IMR-90 (cell line): ENCODE results near the gene SLC44A2. TPM values are rescaled to one million over a fixed set of nuclear protein-coding genes. Genes with fewer than 3 reads are reported as not detected.

Experiments used
- ATAC-seq: fragments of 200-7000 bp; cut with Tn5 transposase; 2 replicates; pipeline ENCODE4 v1.9.1; 2020; ENCODE audit warnings: low read depth, mild to moderate bottlenecking, moderate library complexity
- BruUV-seq: library from RNA; stranded (reverse); fragments of 400-500 nt; replicated peaks from 2 replicates; lab custom pipeline; 2021; lab: Mats Ljungman, UMichigan
- CTCF ChIA-PET: fragments of 300-600 bp; formaldehyde crosslinking; extraction: SDS; loops from one replicate; lab custom pipeline; 2021; ENCODE audit warnings: antibody characterized with exemption; lab: Yijun Ruan, JAX
- POLR2A ChIA-PET: fragments of 300-600 bp; sonication (Branson Sonifier 250); formaldehyde crosslinking; loops from one replicate; lab custom pipeline; 2022; ENCODE audit warnings: antibody characterized with exemption; ENCODE audit not compliant: unreplicated experiment; lab: Charles Lee
- DNase-seq: peaks from one replicate; pipeline ENCODE4 v3.0.0; 2013
- H2AFZ ChIP-seq: replicated peaks from 2 replicates; pipeline ENCODE3; 2013; ENCODE audit warnings: low read length, mild to moderate bottlenecking; ENCODE audit not compliant: poor library complexity
- H2AK5ac ChIP-seq: 2 replicates; pipeline ENCODE4 v1.6.1; 2013; ENCODE audit warnings: low read depth, low read length, inconsistent platforms
- H2AK9ac ChIP-seq: replicated peaks from 2 replicates; pipeline ENCODE3; 2013; ENCODE audit warnings: mild to moderate bottlenecking, low read depth, low read length, moderate library complexity; ENCODE audit not compliant: poor library complexity
- H2BK120ac ChIP-seq: 2 replicates; pipeline ENCODE4 v1.6.1; 2013; ENCODE audit warnings: low read depth, low read length, inconsistent platforms
- H2BK15ac ChIP-seq: 3 replicates; pipeline ENCODE4 v1.6.1; 2013; ENCODE audit warnings: low read depth, low read length, inconsistent platforms
- H2BK20ac ChIP-seq: 2 replicates; pipeline ENCODE4 v1.6.1; 2013; ENCODE audit warnings: low read depth, mild to moderate bottlenecking, inconsistent platforms, low read length, moderate library complexity
- H2BK5ac ChIP-seq: 2 replicates; pipeline ENCODE4 v1.6.1; 2013; ENCODE audit warnings: mild to moderate bottlenecking, low read depth, low read length, inconsistent platforms; ENCODE audit not compliant: poor library complexity, severe bottlenecking
- H3K14ac ChIP-seq: replicated peaks from 2 replicates; pipeline ENCODE4 v1.6.1; 2013; ENCODE audit warnings: low read depth, low read length, inconsistent platforms
- H3K18ac ChIP-seq: 2 replicates; pipeline ENCODE4 v1.6.1; 2013; ENCODE audit warnings: low read depth, low read length, control low read depth
- H3K23ac ChIP-seq: 2 replicates; pipeline ENCODE4 v1.6.1; 2013; ENCODE audit warnings: low read depth, low read length, inconsistent platforms
- H3K27ac ChIP-seq: 2 replicates; pipeline ENCODE4 v1.5.1; 2013; ENCODE audit warnings: mild to moderate bottlenecking, control low read depth, low read length; ENCODE audit not compliant: insufficient read depth
- H3K27me3 ChIP-seq: 2 replicates; pipeline ENCODE4 v1.6.1; 2013; ENCODE audit warnings: low read length; ENCODE audit not compliant: control insufficient read depth, insufficient read depth
- H3K36me3 ChIP-seq: 2 replicates; pipeline ENCODE4 v1.6.1; 2013; ENCODE audit warnings: low read length, mixed read lengths; ENCODE audit not compliant: control insufficient read depth, insufficient read depth
- H3K4ac ChIP-seq: 2 replicates; pipeline ENCODE4 v1.6.1; 2013; ENCODE audit warnings: low read depth, low read length, inconsistent platforms
- H3K4me1 ChIP-seq: 2 replicates; pipeline ENCODE4 v1.6.1; 2013; ENCODE audit warnings: low read length, mixed read lengths; ENCODE audit not compliant: control insufficient read depth, insufficient read depth
- H3K4me2 ChIP-seq: 2 replicates; pipeline ENCODE4 v1.6.1; 2013; ENCODE audit warnings: low read depth, mild to moderate bottlenecking, control low read depth, low read length, moderate library complexity
- H3K4me3 ChIP-seq: 2 replicates; pipeline ENCODE4 v1.5.1; 2013; ENCODE audit warnings: low read depth, mild to moderate bottlenecking, control low read depth, low read length, moderate library complexity; ENCODE audit not compliant: insufficient read depth
- H3K56ac ChIP-seq: 2 replicates; pipeline ENCODE4 v1.6.1; 2013; ENCODE audit warnings: low read length, inconsistent platforms; ENCODE audit not compliant: insufficient read depth; ENCODE audit errors: extremely low read depth
- H3K79me1 ChIP-seq, 2 experiments: 2 replicates each; pipeline ENCODE4 v1.6.1; 2013; ENCODE audit warnings: low read length in 2 of 2, inconsistent platforms in 1 of 2, low read depth in 1 of 2
- H3K9ac ChIP-seq: 2 replicates; pipeline ENCODE4 v1.6.1; 2013; ENCODE audit warnings: low read depth, low read length, control low read depth
- H3K9me1 ChIP-seq: 2 replicates; pipeline ENCODE4 v1.6.1; 2013; ENCODE audit warnings: low read length, inconsistent platforms; ENCODE audit not compliant: insufficient read depth
- H3K9me3 ChIP-seq: 2 replicates; pipeline ENCODE4 v1.6.1; 2013; ENCODE audit warnings: low read length; ENCODE audit not compliant: control insufficient read depth, insufficient read depth
- H4K20me1 ChIP-seq: 2 replicates; pipeline ENCODE4 v1.6.1; 2013; ENCODE audit warnings: low read length, inconsistent platforms; ENCODE audit not compliant: insufficient read depth
- H4K5ac ChIP-seq: 2 replicates; pipeline ENCODE4 v1.6.1; 2013; ENCODE audit warnings: mild to moderate bottlenecking, low read depth, low read length, control low read depth
- H4K8ac ChIP-seq, 2 experiments: 2 replicates each; pipeline ENCODE4 v1.6.1; 2013; ENCODE audit warnings: low read depth in 2 of 2, low read length in 2 of 2, control low read depth in 1 of 2, inconsistent platforms in 1 of 2
- H4K91ac ChIP-seq: 2 replicates; pipeline ENCODE4 v1.6.1; 2013; ENCODE audit warnings: low read depth, low read length, inconsistent platforms; ENCODE audit not compliant: insufficient read depth
- CTCF ChIP-seq: conservative IDR thresholded peaks from 2 replicates; pipeline ENCODE4 v1.5.1; 2012; ENCODE audit warnings: mild to moderate bottlenecking, low read depth, low read length, improper control_type of control experiment
- MAFK ChIP-seq: IDR thresholded peaks from 2 replicates; pipeline ENCODE4 v1.6.1; 2012; ENCODE audit warnings: low read depth, low read length, improper control_type of control experiment
- RAD21 ChIP-seq: IDR thresholded peaks from 2 replicates; pipeline ENCODE4 v1.6.1; 2012; ENCODE audit warnings: low read length, improper control_type of control experiment
- SMC3 ChIP-seq: fragments of 150-350 bp; IDR thresholded peaks from 2 replicates; pipeline ENCODE4 v1.6.1; 2016; ENCODE audit warnings: low read depth, mild to moderate bottlenecking, antibody characterized with exemption, low read length, moderate library complexity
- WGBS, 2 experiments: methylation state at CpG; one replicate each; pipeline versions ENCODE4 v1.1.5 to v1.1.7; 2013; ENCODE audit warnings: missing lambda C conversion rate in 2 of 2; ENCODE audit not compliant: insufficient read length in 1 of 2; ENCODE audit errors: extremely low coverage in 2 of 2; 5-methylcytosine and 5-hydroxymethylcytosine counted together
- dilution Hi-C: fragments of 300-500 bp; cut with HindIII; formaldehyde crosslinking; loops from one replicate; pipeline ENCODE4 v1.14.3; 2018; ENCODE audit warnings: low sequenced_read_pairs; ENCODE audit not compliant: unreplicated experiment
- in situ Hi-C: fragments of 300-500 bp; cut with MboI; formaldehyde crosslinking; loops from 3 replicates; pipeline ENCODE4 v1.14.3; 2019; ENCODE audit warnings: low sequenced_read_pairs, inconsistent platforms, mixed read lengths
- intact Hi-C: fragments of 100-400 bp; cut with micrococcal nuclease; formaldehyde crosslinking; loops from 2 replicates; pipeline ENCODE4 v1.10.0; 2022
- polyA plus RNA-seq, 3 experiments: library from polyadenylated mRNA; depleted of rRNA; stranded (reverse); fragments of >200 nt; gene quantifications; 2 replicates each; pipeline ENCODE4 v1.2.3, GENCODE V29; 2012; ENCODE audit warnings: low replicate concordance in 1 of 3
- total RNA-seq: library from RNA; depleted of rRNA; stranded (reverse); fragments of >200 nt; gene quantifications from 2 replicates; pipeline ENCODE4 v1.2.3, GENCODE V29; 2012

SLC44A2 gene
- total and polyA plus RNA-seq, 2 of the 4 experiments (the other 2 are of a cell fraction) = 28.5 to 62.9 TPM

- H3K27ac ChIP-seq = no peak overlapping the region
- intact Hi-C loops = no loop called here
- dilution Hi-C loops = no loop called here
- H3K23ac ChIP-seq = no peak overlapping the region
- no TSS peak for BruUV-seq
- in situ Hi-C loops = no loop called here
- TF ChIP-seq CTCF (no peak), MAFK (no peak), RAD21 (no peak), SMC3 (no peak)
- no peaks in the 10 kb centered on the region for H3K27me3 ChIP-seq
- no peak overlapping the region for H2BK20ac ChIP-seq
- H3K9me1 ChIP-seq = peaks cover 7% of the 10 kb centered on the region; the same call in 1 of the 2 replicates
- H2BK15ac ChIP-seq = no peak overlapping the region
- no peak overlapping the region for H3K14ac ChIP-seq
- POLR2A ChIA-PET = no interaction called here
- H2BK120ac ChIP-seq = no peak overlapping the region
- no CpG with 5 or more reads among the region's 8 CpGs for WGBS, 2 experiments
- peaks cover 4% of the 10 kb centered on the region; the same call in 1 of the 2 replicates for H4K20me1 ChIP-seq
- no peaks in the 10 kb centered on the region for H3K4me1 ChIP-seq
- peaks cover 55% of the 10 kb centered on the region for H3K36me3 ChIP-seq
- no peaks in the 10 kb centered on the region for H3K9me3 ChIP-seq
- no peaks in the 10 kb centered on the region; a peak in 2 of 4 replicates for H3K79me1 ChIP-seq
- H4K91ac ChIP-seq = no peak overlapping the region
- H4K5ac ChIP-seq = no peak overlapping the region
- no peak overlapping the region for H3K4ac ChIP-seq
- no peak overlapping the region for H3K18ac ChIP-seq
- ATAC-seq = no peak
- no peak overlapping the region for H2AK5ac ChIP-seq
- no peak overlapping the region for H3K9ac ChIP-seq
- H3K4me2 ChIP-seq = no peak overlapping the region
- no peak overlapping the region for H3K56ac ChIP-seq
- DNase-seq = no peak
- CTCF ChIA-PET = no interaction called here
- no peak overlapping the region for H3K4me3 ChIP-seq
- no peak overlapping the region for H4K8ac ChIP-seq
- H2BK5ac ChIP-seq = no peak overlapping the region
- H2AFZ ChIP-seq = no peak overlapping the region
- no peak overlapping the region for H2AK9ac ChIP-seq
These were observed 12.5 kb downstream of the SLC44A2 start for GRCh38 chr19:10637894-10638293.
